ENCODE data around the gene TMEM38A. TPM values are rescaled to one million over a fixed set of nuclear protein-coding genes. Genes with fewer than 3 reads are reported as not detected.

Gene TMEM38A
- polyA plus RNA-seq, 1 donor from 2014 or later, result 8.6 TPM

DNA sequence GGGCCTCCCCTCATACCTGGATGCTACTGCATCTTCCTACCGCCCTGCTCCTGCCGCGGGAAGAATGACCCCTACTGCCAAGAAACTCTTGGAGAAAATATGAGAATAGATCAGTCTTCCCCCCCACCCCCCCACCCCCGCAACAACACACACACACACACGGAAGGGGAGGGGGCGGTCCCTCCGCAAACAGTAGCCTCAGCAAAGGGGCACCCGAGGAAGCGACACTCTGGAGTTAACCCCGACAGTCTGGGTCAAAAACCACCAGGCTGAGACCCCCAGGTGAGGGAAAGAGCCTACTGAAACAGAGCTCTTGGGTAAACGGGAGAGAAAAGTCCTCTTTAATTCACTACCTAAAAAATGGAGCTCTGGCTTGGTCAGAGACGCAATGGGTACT lies 34.1 kb upstream of the TMEM38A start:
- Histone ChIP-seq H3K36me3 (ENCODE audit: insufficient read depth, low read length) (no peaks in the 10 kb centered on the region), H4K20me1 (ENCODE audit: insufficient read depth) (peaks cover 5% of the 10 kb centered on the region), H3K4me3 (ENCODE audit: low read length) (peak overlapping the region; percentile 99), H3K4me2 (ENCODE audit: low read length) (peak overlapping the region; percentile 73), H3F3A (ENCODE audit: insufficient read depth, low read length, poor library complexity, severe bottlenecking) (no peaks in the 10 kb centered on the region), H3K27ac (ENCODE audit: low read length) (no peak overlapping the region), H3K27me3 (ENCODE audit: insufficient read depth, low read depth, low read length) (no peaks in the 10 kb centered on the region), H3K9me2 (ENCODE audit: insufficient read depth, low read length) (no peaks in the 10 kb centered on the region), H3K79me2 (replicated peaks; ENCODE audit: insufficient read depth, low read length) (peaks cover 50% of the 10 kb centered on the region), H2AFZ (ENCODE audit: low read depth, low read length) (no peak overlapping the region), H3K9ac (ENCODE audit: low read length) (peak overlapping the region; percentile 82), H3K9me3 (ENCODE audit: low read length) (no peaks in the 10 kb centered on the region)
- TF ChIP-seq EZH2 (IDR thresholded peaks at IDR 0.05; ENCODE audit: borderline replicate concordance, insufficient read depth, low read length, poor library complexity, severe bottlenecking), result no peak
- TF ChIP-seq TAF1 (IDR thresholded peaks at IDR 0.05; ENCODE audit: low read depth), result no peak
- TF ChIP-seq, protein P1, sequence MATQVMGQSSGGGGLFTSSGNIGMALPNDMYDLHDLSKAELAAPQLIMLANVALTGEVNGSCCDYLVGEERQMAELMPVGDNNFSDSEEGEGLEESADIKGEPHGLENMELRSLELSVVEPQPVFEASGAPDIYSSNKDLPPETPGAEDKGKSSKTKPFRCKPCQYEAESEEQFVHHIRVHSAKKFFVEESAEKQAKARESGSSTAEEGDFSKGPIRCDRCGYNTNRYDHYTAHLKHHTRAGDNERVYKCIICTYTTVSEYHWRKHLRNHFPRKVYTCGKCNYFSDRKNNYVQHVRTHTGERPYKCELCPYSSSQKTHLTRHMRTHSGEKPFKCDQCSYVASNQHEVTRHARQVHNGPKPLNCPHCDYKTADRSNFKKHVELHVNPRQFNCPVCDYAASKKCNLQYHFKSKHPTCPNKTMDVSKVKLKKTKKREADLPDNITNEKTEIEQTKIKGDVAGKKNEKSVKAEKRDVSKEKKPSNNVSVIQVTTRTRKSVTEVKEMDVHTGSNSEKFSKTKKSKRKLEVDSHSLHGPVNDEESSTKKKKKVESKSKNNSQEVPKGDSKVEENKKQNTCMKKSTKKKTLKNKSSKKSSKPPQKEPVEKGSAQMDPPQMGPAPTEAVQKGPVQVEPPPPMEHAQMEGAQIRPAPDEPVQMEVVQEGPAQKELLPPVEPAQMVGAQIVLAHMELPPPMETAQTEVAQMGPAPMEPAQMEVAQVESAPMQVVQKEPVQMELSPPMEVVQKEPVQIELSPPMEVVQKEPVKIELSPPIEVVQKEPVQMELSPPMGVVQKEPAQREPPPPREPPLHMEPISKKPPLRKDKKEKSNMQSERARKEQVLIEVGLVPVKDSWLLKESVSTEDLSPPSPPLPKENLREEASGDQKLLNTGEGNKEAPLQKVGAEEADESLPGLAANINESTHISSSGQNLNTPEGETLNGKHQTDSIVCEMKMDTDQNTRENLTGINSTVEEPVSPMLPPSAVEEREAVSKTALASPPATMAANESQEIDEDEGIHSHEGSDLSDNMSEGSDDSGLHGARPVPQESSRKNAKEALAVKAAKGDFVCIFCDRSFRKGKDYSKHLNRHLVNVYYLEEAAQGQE (IDR thresholded peaks at IDR 0.05; ENCODE audit: borderline replicate concordance), result no peak
- no peak for TF ChIP-seq CTCF (IDR thresholded peaks at IDR 0.05; ENCODE audit: poor library complexity, severe bottlenecking)
- no peak for TF ChIP-seq POLR2AphosphoS5 (IDR thresholded peaks at IDR 0.05)
- TF ChIP-seq MXI1 (conservative IDR thresholded peaks at IDR 0.05; ENCODE audit: poor library complexity, severe bottlenecking), result no peak
- TF ChIP-seq SMC3 (conservative IDR thresholded peaks at IDR 0.05; ENCODE audit: poor library complexity), result no peak
- TF ChIP-seq RAD21 (conservative IDR thresholded peaks at IDR 0.05), result no peak
- TF ChIP-seq EP300 (conservative IDR thresholded peaks at IDR 0.05; ENCODE audit: poor library complexity, severe bottlenecking), result no peak

DNA sequence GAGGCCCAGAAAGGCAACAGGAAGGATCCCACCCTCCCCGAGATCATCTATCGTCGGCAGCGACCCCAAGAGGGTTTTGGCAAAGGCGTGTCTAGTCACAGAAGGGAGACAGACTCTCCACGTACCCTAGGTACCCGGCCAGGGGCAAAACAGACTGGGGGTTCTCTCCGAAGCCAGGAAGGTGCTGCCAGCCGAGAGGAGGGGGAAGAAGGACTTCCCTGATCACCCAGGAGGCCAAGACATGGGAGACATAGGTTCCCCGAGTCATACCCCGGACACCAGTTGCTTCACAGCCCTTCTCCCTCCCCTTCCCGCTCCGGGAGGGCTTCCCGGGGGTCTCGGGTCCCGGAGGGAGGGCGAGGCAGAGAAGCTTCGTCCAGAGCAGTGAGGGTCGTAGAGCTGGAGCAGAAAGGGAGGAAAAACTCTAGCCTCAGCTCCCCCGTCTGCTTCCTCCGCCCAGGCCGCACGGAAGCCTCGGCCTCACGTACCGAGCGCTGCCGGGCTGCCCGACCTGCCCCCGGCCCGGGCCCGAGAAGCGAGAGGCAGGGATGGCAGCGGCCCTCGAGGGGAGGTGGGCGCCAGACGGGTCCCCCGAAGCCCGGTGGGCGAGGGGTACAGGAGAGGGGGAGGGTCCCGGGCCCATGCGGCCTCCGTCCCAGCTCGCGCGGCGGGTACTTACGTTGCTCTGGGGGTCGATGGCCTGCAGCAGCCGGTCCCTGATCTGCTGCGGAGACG lies 33.6 kb upstream of the TMEM38A start:
- peak overlapping the region; percentile 73 for H3K4me2 ChIP-seq (ENCODE audit: low read length)
- peaks cover 46% of the 10 kb centered on the region for H3K79me2 ChIP-seq (replicated peaks; ENCODE audit: insufficient read depth, low read length)
- H3K27ac ChIP-seq (ENCODE audit: low read length), result peak overlapping the region; percentile 24
- no peaks in the 10 kb centered on the region for H3K36me3 ChIP-seq (ENCODE audit: insufficient read depth, low read length)
- H4K20me1 ChIP-seq (ENCODE audit: insufficient read depth), result peaks cover 5% of the 10 kb centered on the region
- H3K9ac ChIP-seq (ENCODE audit: low read length), result peak overlapping the region; percentile 82
- no peaks in the 10 kb centered on the region for H3K9me3 ChIP-seq (ENCODE audit: low read length)
- no peaks in the 10 kb centered on the region for H3K27me3 ChIP-seq (ENCODE audit: insufficient read depth, low read depth, low read length)
- TF ChIP-seq SMC3 (conservative IDR thresholded peaks at IDR 0.05; ENCODE audit: poor library complexity) (no peak), CTCF (IDR thresholded peaks at IDR 0.05; ENCODE audit: poor library complexity, severe bottlenecking) (no peak), RAD21 (conservative IDR thresholded peaks at IDR 0.05) (no peak), POLR2AphosphoS5 (IDR thresholded peaks at IDR 0.05) (no peak), TAF1 (IDR thresholded peaks at IDR 0.05; ENCODE audit: low read depth) (no peak), EP300 (conservative IDR thresholded peaks at IDR 0.05; ENCODE audit: poor library complexity, severe bottlenecking) (no peak), EZH2 (IDR thresholded peaks at IDR 0.05; ENCODE audit: borderline replicate concordance, insufficient read depth, low read length, poor library complexity, severe bottlenecking) (no peak), MXI1 (conservative IDR thresholded peaks at IDR 0.05; ENCODE audit: poor library complexity, severe bottlenecking) (no peak)
- TF ChIP-seq, protein P1 (IDR thresholded peaks at IDR 0.05; ENCODE audit: borderline replicate concordance), result no peak
- H3K9me2 ChIP-seq (ENCODE audit: insufficient read depth, low read length), result no peaks in the 10 kb centered on the region
- peak overlapping the region; percentile 99 for H3K4me3 ChIP-seq (ENCODE audit: low read length)
- H3F3A ChIP-seq (ENCODE audit: insufficient read depth, low read length, poor library complexity, severe bottlenecking), result no peaks in the 10 kb centered on the region
- H2AFZ ChIP-seq (ENCODE audit: low read depth, low read length), result no peak overlapping the region

Data from neural cell (in vitro differentiated cells).